SK-N-SH treated with all-trans-retinoic acid at 6 μM for 48 hours (cell line): ENCODE measurements around the gene SMAD3.

Source experiments
- ATAC-seq: fragments of 200-7000 bp; cut with Tn5 transposase; 3 replicates; pipeline ENCODE4 v1.9.1; 2020; ENCODE audit warnings: mild to moderate bottlenecking, moderate library complexity
- ARNTL ChIP-seq: fragments of 450-650 bp; formaldehyde crosslinking; IDR thresholded peaks from 2 replicates; pipeline ENCODE4 v1.5.0; 2020; ENCODE audit warnings: low read depth, mild to moderate bottlenecking, moderate library complexity, borderline replicate concordance
- BACH2 ChIP-seq: fragments of 250-450 bp; sonication (Bioruptor Pico); IDR thresholded peaks from 2 replicates; pipeline ENCODE4 v1.9.0; 2021; ENCODE audit warnings: mild to moderate bottlenecking, borderline replicate concordance
- CSDC2 ChIP-seq: fragments of 250-450 bp; sonication (Bioruptor Pico); IDR thresholded peaks from 2 replicates; pipeline ENCODE4 v1.5.0; 2020; ENCODE audit warnings: mild to moderate bottlenecking, moderate library complexity
- ESRRG ChIP-seq: fragments of 250-450 bp; sonication (Bioruptor Pico); IDR thresholded peaks from 2 replicates; pipeline ENCODE4 v1.6.1; 2021; ENCODE audit warnings: mild to moderate bottlenecking
- GLIS3 ChIP-seq: fragments of 250-450 bp; sonication (Bioruptor Pico); IDR thresholded peaks from 2 replicates; pipeline ENCODE4 v1.5.0; 2020; ENCODE audit warnings: mild to moderate bottlenecking, moderate library complexity
- ISL1 ChIP-seq: fragments of 250-450 bp; sonication (Bioruptor Pico); IDR thresholded peaks from 2 replicates; pipeline ENCODE4 v2.1.2; 2022; ENCODE audit warnings: mild to moderate bottlenecking, moderate library complexity
- OSR1 ChIP-seq: fragments of 250-450 bp; sonication (Bioruptor Pico); IDR thresholded peaks from 2 replicates; pipeline ENCODE4 v1.8.0; 2022; ENCODE audit warnings: moderate library complexity, mild to moderate bottlenecking, inconsistent platforms
- PPARA ChIP-seq: fragments of 250-450 bp; sonication (Bioruptor Pico); IDR thresholded peaks from 2 replicates; pipeline ENCODE4 v1.5.0; 2020; ENCODE audit warnings: mild to moderate bottlenecking, borderline replicate concordance
- TCF4 ChIP-seq: fragments of 250-450 bp; sonication (Bioruptor Pico); IDR thresholded peaks from 2 replicates; pipeline ENCODE4 v1.8.0; 2021; ENCODE audit warnings: mild to moderate bottlenecking, moderate library complexity, borderline replicate concordance
- ZC3H10 ChIP-seq: fragments of 250-450 bp; sonication (Bioruptor Pico); IDR thresholded peaks from 2 replicates; pipeline ENCODE4 v1.5.1; 2021; ENCODE audit warnings: mild to moderate bottlenecking, moderate library complexity
- ZFP3 ChIP-seq: fragments of 250-450 bp; sonication (Bioruptor Pico); IDR thresholded peaks from 2 replicates; pipeline ENCODE4 v1.5.0; 2020; ENCODE audit warnings: mild to moderate bottlenecking, moderate library complexity
- ZFP30 ChIP-seq: fragments of 450-650 bp; formaldehyde crosslinking; IDR thresholded peaks from 2 replicates; pipeline ENCODE4 v1.5.0; 2022; ENCODE audit warnings: mild to moderate bottlenecking, moderate library complexity
- ZNF565 ChIP-seq: fragments of 450-650 bp; formaldehyde crosslinking; conservative IDR thresholded peaks from 2 replicates; pipeline ENCODE4 v1.5.0; 2020; ENCODE audit warnings: low read depth, mild to moderate bottlenecking, moderate library complexity
- ZNF70 ChIP-seq: fragments of 450-650 bp; formaldehyde crosslinking; IDR thresholded peaks from 2 replicates; pipeline ENCODE4 v1.5.0; 2020; ENCODE audit warnings: mild to moderate bottlenecking, moderate library complexity
- TF ChIP-seq, protein P1 (sequence below): fragments of 250-450 bp; sonication (Bioruptor Pico); IDR thresholded peaks from 2 replicates; pipeline ENCODE4 v1.5.1; 2021; ENCODE audit warnings: mild to moderate bottlenecking, moderate library complexity
- TF ChIP-seq, protein P2 (sequence below): fragments of 250-450 bp; sonication (Bioruptor Pico); IDR thresholded peaks from 2 replicates; pipeline ENCODE4 v1.5.1; 2020; ENCODE audit warnings: low read depth, mild to moderate bottlenecking, moderate library complexity
- TF ChIP-seq, protein P3 (sequence below): fragments of 250-450 bp; sonication (Bioruptor Pico); IDR thresholded peaks from 2 replicates; pipeline ENCODE4 v1.5.0; 2020; ENCODE audit warnings: mild to moderate bottlenecking, moderate library complexity
- TF ChIP-seq, protein P4 (sequence below): fragments of 250-450 bp; sonication (Bioruptor Pico); IDR thresholded peaks from 2 replicates; pipeline ENCODE4 v1.8.0; 2020; ENCODE audit warnings: mild to moderate bottlenecking, moderate library complexity, borderline replicate concordance

SMAD3 gene

DNA sequence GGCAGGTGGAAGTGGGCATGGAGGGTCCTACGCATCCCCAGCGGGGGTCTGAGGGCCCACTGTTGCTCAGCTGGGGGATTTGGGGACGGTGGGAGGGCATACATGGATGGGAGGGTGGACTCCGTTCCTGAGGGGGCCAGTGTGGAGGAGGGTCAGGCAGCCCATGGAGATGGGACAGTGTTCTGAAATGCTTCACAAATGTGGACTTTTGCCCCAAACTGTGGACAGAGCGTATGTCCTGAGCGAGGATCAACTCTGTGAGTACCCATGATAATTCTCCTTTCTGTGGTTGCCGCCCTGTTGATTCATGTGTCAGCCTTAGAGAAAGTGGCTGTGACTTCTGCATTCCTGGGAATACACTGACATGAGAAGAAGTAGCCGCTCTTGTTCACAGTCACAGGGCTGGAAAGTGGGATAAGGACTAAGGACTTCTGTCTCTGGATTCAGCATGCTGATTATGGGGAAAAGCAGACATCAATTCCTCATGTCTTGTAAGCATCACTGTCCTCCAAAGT lies 33.4 kb downstream of the SMAD3 start:
- no peak for TF ChIP-seq PPARA (CRISPR knock-in tag)
- no peak for TF ChIP-seq OSR1
- TF ChIP-seq, protein P1, sequence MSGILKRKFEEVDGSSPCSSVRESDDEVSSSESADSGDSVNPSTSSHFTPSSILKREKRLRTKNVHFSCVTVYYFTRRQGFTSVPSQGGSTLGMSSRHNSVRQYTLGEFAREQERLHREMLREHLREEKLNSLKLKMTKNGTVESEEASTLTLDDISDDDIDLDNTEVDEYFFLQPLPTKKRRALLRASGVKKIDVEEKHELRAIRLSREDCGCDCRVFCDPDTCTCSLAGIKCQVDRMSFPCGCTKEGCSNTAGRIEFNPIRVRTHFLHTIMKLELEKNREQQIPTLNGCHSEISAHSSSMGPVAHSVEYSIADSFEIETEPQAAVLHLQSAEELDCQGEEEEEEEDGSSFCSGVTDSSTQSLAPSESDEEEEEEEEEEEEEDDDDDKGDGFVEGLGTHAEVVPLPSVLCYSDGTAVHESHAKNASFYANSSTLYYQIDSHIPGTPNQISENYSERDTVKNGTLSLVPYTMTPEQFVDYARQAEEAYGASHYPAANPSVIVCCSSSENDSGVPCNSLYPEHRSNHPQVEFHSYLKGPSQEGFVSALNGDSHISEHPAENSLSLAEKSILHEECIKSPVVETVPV = no peak
- TF ChIP-seq CSDC2 (CRISPR knock-in tag) = no peak
- no peak for TF ChIP-seq BACH2 (CRISPR knock-in tag)
- TF ChIP-seq, protein P2, sequence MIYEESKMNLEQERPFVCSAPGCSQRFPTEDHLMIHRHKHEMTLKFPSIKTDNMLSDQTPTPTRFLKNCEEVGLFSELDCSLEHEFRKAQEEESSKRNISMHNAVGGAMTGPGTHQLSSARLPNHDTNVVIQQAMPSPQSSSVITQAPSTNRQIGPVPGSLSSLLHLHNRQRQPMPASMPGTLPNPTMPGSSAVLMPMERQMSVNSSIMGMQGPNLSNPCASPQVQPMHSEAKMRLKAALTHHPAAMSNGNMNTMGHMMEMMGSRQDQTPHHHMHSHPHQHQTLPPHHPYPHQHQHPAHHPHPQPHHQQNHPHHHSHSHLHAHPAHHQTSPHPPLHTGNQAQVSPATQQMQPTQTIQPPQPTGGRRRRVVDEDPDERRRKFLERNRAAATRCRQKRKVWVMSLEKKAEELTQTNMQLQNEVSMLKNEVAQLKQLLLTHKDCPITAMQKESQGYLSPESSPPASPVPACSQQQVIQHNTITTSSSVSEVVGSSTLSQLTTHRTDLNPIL = no peak
- TF ChIP-seq TCF4 (CRISPR knock-in tag) = no peak
- no peak for TF ChIP-seq ISL1 (CRISPR knock-in tag)
- no peak for TF ChIP-seq ZFP3 (CRISPR knock-in tag)
- no peak for TF ChIP-seq GLIS3 (CRISPR knock-in tag)
- no peak for TF ChIP-seq ZC3H10
- TF ChIP-seq, protein P3, sequence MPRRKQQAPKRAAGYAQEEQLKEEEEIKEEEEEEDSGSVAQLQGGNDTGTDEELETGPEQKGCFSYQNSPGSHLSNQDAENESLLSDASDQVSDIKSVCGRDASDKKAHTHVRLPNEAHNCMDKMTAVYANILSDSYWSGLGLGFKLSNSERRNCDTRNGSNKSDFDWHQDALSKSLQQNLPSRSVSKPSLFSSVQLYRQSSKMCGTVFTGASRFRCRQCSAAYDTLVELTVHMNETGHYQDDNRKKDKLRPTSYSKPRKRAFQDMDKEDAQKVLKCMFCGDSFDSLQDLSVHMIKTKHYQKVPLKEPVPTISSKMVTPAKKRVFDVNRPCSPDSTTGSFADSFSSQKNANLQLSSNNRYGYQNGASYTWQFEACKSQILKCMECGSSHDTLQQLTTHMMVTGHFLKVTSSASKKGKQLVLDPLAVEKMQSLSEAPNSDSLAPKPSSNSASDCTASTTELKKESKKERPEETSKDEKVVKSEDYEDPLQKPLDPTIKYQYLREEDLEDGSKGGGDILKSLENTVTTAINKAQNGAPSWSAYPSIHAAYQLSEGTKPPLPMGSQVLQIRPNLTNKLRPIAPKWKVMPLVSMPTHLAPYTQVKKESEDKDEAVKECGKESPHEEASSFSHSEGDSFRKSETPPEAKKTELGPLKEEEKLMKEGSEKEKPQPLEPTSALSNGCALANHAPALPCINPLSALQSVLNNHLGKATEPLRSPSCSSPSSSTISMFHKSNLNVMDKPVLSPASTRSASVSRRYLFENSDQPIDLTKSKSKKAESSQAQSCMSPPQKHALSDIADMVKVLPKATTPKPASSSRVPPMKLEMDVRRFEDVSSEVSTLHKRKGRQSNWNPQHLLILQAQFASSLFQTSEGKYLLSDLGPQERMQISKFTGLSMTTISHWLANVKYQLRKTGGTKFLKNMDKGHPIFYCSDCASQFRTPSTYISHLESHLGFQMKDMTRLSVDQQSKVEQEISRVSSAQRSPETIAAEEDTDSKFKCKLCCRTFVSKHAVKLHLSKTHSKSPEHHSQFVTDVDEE = no peak
- no peak for TF ChIP-seq ZNF70 (CRISPR knock-in tag)
- peak; percentile 16 for ATAC-seq

DNA sequence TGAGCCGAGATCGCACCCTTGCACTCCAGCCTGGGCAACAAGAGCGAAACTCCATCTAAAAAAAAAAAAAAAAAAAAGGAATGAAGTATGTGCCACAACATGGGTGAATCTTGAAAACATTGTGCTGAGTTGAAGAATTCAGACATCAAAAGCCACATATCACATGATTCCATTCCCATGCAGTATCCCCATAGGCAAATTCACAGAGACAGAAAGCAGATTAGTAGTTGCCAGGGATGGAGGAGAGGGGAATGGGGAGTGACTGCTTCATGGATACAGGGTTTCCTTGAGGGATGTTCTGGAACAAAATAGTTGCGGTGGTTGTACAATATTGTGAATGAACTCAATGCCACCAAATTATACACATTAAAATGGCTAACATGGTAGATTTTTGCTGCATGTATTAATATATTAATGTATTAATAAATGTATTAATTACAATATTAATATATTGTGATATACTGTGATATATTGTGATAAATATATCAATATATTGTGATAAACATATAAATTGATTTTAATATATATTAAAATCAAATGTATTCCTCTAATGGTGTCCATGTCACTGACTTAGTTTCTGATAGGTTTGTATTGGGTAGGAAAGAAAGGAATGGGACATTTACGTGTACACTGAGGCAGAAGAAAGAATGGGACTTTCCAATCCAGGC lies 34.9 kb downstream of the SMAD3 start:
- TF ChIP-seq ZFP30 (CRISPR knock-in tag) (no peak), ARNTL (no peak), ZNF565 (CRISPR knock-in tag) (no peak), PPARA (CRISPR knock-in tag) (no peak), BACH2 (CRISPR knock-in tag) (no peak), ZNF70 (CRISPR knock-in tag) (no peak), ESRRG (CRISPR knock-in tag) (no peak)
- TF ChIP-seq, protein P3 = no peak
- TF ChIP-seq, protein P4, sequence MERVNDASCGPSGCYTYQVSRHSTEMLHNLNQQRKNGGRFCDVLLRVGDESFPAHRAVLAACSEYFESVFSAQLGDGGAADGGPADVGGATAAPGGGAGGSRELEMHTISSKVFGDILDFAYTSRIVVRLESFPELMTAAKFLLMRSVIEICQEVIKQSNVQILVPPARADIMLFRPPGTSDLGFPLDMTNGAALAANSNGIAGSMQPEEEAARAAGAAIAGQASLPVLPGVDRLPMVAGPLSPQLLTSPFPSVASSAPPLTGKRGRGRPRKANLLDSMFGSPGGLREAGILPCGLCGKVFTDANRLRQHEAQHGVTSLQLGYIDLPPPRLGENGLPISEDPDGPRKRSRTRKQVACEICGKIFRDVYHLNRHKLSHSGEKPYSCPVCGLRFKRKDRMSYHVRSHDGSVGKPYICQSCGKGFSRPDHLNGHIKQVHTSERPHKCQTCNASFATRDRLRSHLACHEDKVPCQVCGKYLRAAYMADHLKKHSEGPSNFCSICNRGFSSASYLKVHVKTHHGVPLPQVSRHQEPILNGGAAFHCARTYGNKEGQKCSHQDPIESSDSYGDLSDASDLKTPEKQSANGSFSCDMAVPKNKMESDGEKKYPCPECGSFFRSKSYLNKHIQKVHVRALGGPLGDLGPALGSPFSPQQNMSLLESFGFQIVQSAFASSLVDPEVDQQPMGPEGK (CRISPR knock-in tag) = no peak
- TF ChIP-seq, protein P2 = no peak
- ATAC-seq = no peak
